ENCODE measurements around the gene NAALADL2. TPM values are rescaled to one million over a fixed set of nuclear protein-coding genes. Genes with fewer than 3 reads are reported as not detected.

Gene NAALADL2
- total RNA-seq, 1 experiment from 2014 or later, result 1.6 TPM

GRCh38 chr3:175397372-175397771 is 538.2 kb downstream of the NAALADL2 start:
- Histone ChIP-seq H4K8ac (replicated peaks; ENCODE audit: insufficient read length, low read depth, low read length) (no peak overlapping the region), H2BK15ac (ENCODE audit: low read depth, low read length) (no peak overlapping the region), H3K18ac (ENCODE audit: insufficient read length, low read depth, low read length) (no peak overlapping the region), H3K23me2 (ENCODE audit: insufficient read length, low read depth, low read length, poor library complexity, severe bottlenecking) (no peaks in the 10 kb centered on the region), H3K4ac (ENCODE audit: low read depth, low read length) (no peak overlapping the region), H3K9ac (ENCODE audit: extremely low read depth, insufficient read length, low read length) (no peak overlapping the region), H3K14ac (ENCODE audit: insufficient read depth, low read length) (no peak overlapping the region), H4K20me1 (ENCODE audit: control insufficient read depth, insufficient read depth, insufficient read length) (no peaks in the 10 kb centered on the region), H2BK5ac (ENCODE audit: insufficient read length, low read length) (no peak overlapping the region), H3K56ac (ENCODE audit: insufficient read length, low read depth, low read length) (no peak overlapping the region), H3K9me3 (ENCODE audit: control insufficient read depth, low read depth, low read length) (no peaks in the 10 kb centered on the region), H4K91ac (ENCODE audit: insufficient read length, low read depth, low read length) (no peak overlapping the region), H3T11ph (ENCODE audit: low read length) (no peak overlapping the region), H3K4me2 (ENCODE audit: insufficient read depth, insufficient read length, low read length) (no peak overlapping the region), H3K23ac (ENCODE audit: insufficient read length, low read depth, low read length) (no peak overlapping the region), H2AFZ (ENCODE audit: low read length) (no peak overlapping the region), H3K4me1 (ENCODE audit: insufficient read depth, low read length) (no peaks in the 10 kb centered on the region; the same call in 1 of the 2 replicates), H2BK20ac (ENCODE audit: low read depth, low read length, poor library complexity, severe bottlenecking) (no peak overlapping the region), H2BK120ac (ENCODE audit: low read depth, low read length, poor library complexity, severe bottlenecking) (no peak overlapping the region), H2AK5ac (ENCODE audit: insufficient read length, low read length) (no peak overlapping the region), H3K79me1 (ENCODE audit: insufficient read depth, low read depth, low read length, poor library complexity, severe bottlenecking) (no peaks in the 10 kb centered on the region), H4K5ac (ENCODE audit: insufficient read length, low read depth, low read length) (no peak overlapping the region), H3K79me2 (ENCODE audit: insufficient read depth, low read length) (no peaks in the 10 kb centered on the region), H3K27me3 (ENCODE audit: insufficient read depth, low read length) (no peaks in the 10 kb centered on the region), H2BK12ac (ENCODE audit: insufficient read length, low read depth, low read length) (no peak overlapping the region), H3K27ac (ENCODE audit: insufficient read length, low read depth, low read length) (no peak overlapping the region)
- peaks cover 0 to 2% of the 10 kb centered on the region in 2 experiments; a peak in 1 of 5 replicates for H3K9me3 Mint-ChIP-seq
- no CpG with 5 or more reads among the region's 3 CpGs for WGBS (ENCODE audit: extremely low coverage, insufficient read length, low lambda C conversion rate)
- H3K27ac Mint-ChIP-seq, result no peak overlapping the region
- peaks cover 14 to 15% of the 10 kb centered on the region in 2 experiments; a peak in 3 of 4 replicates for H3K4me1 Mint-ChIP-seq
- H3K4me3 Mint-ChIP-seq, result no peak overlapping the region
- H3K27me3 Mint-ChIP-seq (ENCODE audit: low read depth), result no peaks in the 10 kb centered on the region
- TF ChIP-seq, protein P1, sequence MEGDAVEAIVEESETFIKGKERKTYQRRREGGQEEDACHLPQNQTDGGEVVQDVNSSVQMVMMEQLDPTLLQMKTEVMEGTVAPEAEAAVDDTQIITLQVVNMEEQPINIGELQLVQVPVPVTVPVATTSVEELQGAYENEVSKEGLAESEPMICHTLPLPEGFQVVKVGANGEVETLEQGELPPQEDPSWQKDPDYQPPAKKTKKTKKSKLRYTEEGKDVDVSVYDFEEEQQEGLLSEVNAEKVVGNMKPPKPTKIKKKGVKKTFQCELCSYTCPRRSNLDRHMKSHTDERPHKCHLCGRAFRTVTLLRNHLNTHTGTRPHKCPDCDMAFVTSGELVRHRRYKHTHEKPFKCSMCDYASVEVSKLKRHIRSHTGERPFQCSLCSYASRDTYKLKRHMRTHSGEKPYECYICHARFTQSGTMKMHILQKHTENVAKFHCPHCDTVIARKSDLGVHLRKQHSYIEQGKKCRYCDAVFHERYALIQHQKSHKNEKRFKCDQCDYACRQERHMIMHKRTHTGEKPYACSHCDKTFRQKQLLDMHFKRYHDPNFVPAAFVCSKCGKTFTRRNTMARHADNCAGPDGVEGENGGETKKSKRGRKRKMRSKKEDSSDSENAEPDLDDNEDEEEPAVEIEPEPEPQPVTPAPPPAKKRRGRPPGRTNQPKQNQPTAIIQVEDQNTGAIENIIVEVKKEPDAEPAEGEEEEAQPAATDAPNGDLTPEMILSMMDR (conservative IDR thresholded peaks at IDR 0.05), result no peak
- H3K36me3 Mint-ChIP-seq (ENCODE audit: insufficient read depth in 1 of 3, low read depth in 3 of 3), result peaks cover 0 to 2% (median 0%) of the 10 kb centered on the region in 3 experiments; a peak in 1 of 7 replicates
- no peak for DNase-seq

Data from H9 (cell line).